NCI-H82 treated with DMSO at 0.1 percent for 48 hours (cell line): ENCODE measurements around the gene CCDC141.

Experiments used
- DNase-seq: peaks from one replicate; lab custom pipeline; 2025; ENCODE audit not compliant: unreplicated experiment; lab: John Stamatoyannopoulos, UW

The CCDC141 gene

GRCh38 chr2:178978667-178979066 lies 71.3 kb downstream of the CCDC141 start:
- DNase-seq = no peak

- peak; percentile 21 for DNase-seq
These were observed 73.6 kb downstream of the CCDC141 start for GRCh38 chr2:178976351-178976750.

- no peak for DNase-seq
These were observed 87.0 kb downstream of the CCDC141 start for GRCh38 chr2:178962805-178963433.

- no peak for DNase-seq
These were observed 87.8 kb downstream of the CCDC141 start for GRCh38 chr2:178962152-178962551.

- DNase-seq = no peak
These were observed 95.9 kb downstream of the CCDC141 start for GRCh38 chr2:178954049-178954448.

GRCh38 chr2:178951266-178952006 lies 98.5 kb downstream of the CCDC141 start:
- no peak for DNase-seq

- DNase-seq = no peak
These were observed 100.4 kb downstream of the CCDC141 start for GRCh38 chr2:178949584-178949983.

GRCh38 chr2:178949151-178949550 lies 100.8 kb downstream of the CCDC141 start:
- no peak for DNase-seq

- DNase-seq = no peak
These were observed 102.9 kb downstream of the CCDC141 start for GRCh38 chr2:178947006-178947405.

GRCh38 chr2:178946494-178946893 lies 103.4 kb downstream of the CCDC141 start:
- DNase-seq = no peak

GRCh38 chr2:178943745-178944144 lies 106.2 kb downstream of the CCDC141 start:
- DNase-seq = no peak

GRCh38 chr2:178934571-178934970 lies 115.4 kb downstream of the CCDC141 start:
- no peak for DNase-seq

- DNase-seq = peak; percentile 62
These were observed 116.4 kb downstream of the CCDC141 start for GRCh38 chr2:178933493-178933892.

- DNase-seq = no peak
These were observed 121.9 kb downstream of the CCDC141 start for GRCh38 chr2:178928077-178928476.

- DNase-seq = no peak
These were observed 122.8 kb downstream of the CCDC141 start for GRCh38 chr2:178927173-178927572.

- DNase-seq = no peak
These were observed 125.1 kb downstream of the CCDC141 start for GRCh38 chr2:178924817-178925216.

- DNase-seq = no peak
These were observed 126.4 kb downstream of the CCDC141 start for GRCh38 chr2:178923546-178923945.

- DNase-seq = no peak
These were observed 128.9 kb downstream of the CCDC141 start for GRCh38 chr2:178920916-178921513.

GRCh38 chr2:178917555-178917954 lies 132.4 kb downstream of the CCDC141 start:
- no peak for DNase-seq

- no peak for DNase-seq
These were observed 134.3 kb downstream of the CCDC141 start for GRCh38 chr2:178915423-178916173.

GRCh38 chr2:178914259-178914849 lies 135.6 kb downstream of the CCDC141 start:
- peak; percentile 83 for DNase-seq
